SK-N-SH (cell line): Measurements from ENCODE around the gene AKT3. TPM values are rescaled to one million over a fixed set of nuclear protein-coding genes. Genes with fewer than 3 reads are reported as not detected.

Source experiments
- CTCF ChIA-PET: fragments of 300-600, 350-600 bp; formaldehyde crosslinking; extraction: SDS; loops from one replicate; lab custom pipeline; 2021; lab: Yijun Ruan, JAX
- POLR2A ChIA-PET: fragments of 350-600 bp; sonication (Branson Sonifier 250); formaldehyde crosslinking; extraction: SDS; loops from one replicate; lab custom pipeline; 2020; ENCODE audit warnings: antibody characterized with exemption, inconsistent platforms; lab: Yijun Ruan, JAX
- DNase-seq: peaks from one replicate; pipeline ENCODE4 v3.0.0; 2012
- H2AFZ ChIP-seq: fragments of 200-600 bp; sonication (generic); 2 replicates; pipeline ENCODE4 v1.8.1; 2016; ENCODE audit warnings: antibody characterized with exemption, mild to moderate bottlenecking, low read depth
- H3F3A ChIP-seq: fragments of 200-600 bp; sonication (generic); replicated peaks from 2 replicates; pipeline ENCODE3; 2016; ENCODE audit warnings: antibody characterized with exemption, mild to moderate bottlenecking; ENCODE audit not compliant: insufficient read depth
- H3K27ac ChIP-seq, 2 experiments: fragments of 200-500 bp in 1 of 2; fragments of 200-600 bp in 1 of 2; sonication (Bioruptor generic) in 1 of 2; sonication (generic), shearing (Covaris generic) in 1 of 2; 2 replicates each; pipeline versions ENCODE4 v1.5.1 to v1.6.1; 2014 to 2016; ENCODE audit warnings: low read depth in 2 of 2, inconsistent platforms in 1 of 2, low read length in 1 of 2, mild to moderate bottlenecking in 1 of 2, mixed read lengths in 1 of 2
- H3K27me3 ChIP-seq: fragments of 200-600 bp; sonication (generic), shearing (Covaris generic); 2 replicates; pipeline ENCODE4 v1.6.1; 2016; ENCODE audit warnings: mixed run types; ENCODE audit not compliant: insufficient read depth
- H3K36me3 ChIP-seq, 2 experiments: fragments of 200-500 bp in 1 of 2; fragments of 200-600 bp in 1 of 2; sonication (Bioruptor generic) in 1 of 2; sonication (generic) in 1 of 2; replicated peaks in 1 of 2; 2 replicates each; pipeline versions ENCODE3 to v1.5.1; 2014 to 2016; ENCODE audit warnings: low read length in 1 of 2, mild to moderate bottlenecking in 1 of 2; ENCODE audit not compliant: insufficient read depth in 2 of 2, control insufficient read depth in 1 of 2
- H3K4me1 ChIP-seq, 2 experiments: fragments of 200-500 bp in 1 of 2; fragments of 200-600 bp in 1 of 2; sonication (Bioruptor generic) in 1 of 2; sonication (generic), shearing (Covaris generic) in 1 of 2; 2 replicates each; pipeline versions ENCODE4 v1.5.1 to v1.6.1; 2014 to 2016; ENCODE audit warnings: low read depth in 1 of 2, low read length in 1 of 2, mixed run types in 1 of 2; ENCODE audit not compliant: insufficient read depth in 2 of 2, control insufficient read depth in 1 of 2
- H3K4me2 ChIP-seq: fragments of 200-600 bp; sonication (generic), shearing (Covaris generic); 2 replicates; pipeline ENCODE4 v1.6.1; 2017; ENCODE audit warnings: mixed run types
- H3K4me3 ChIP-seq, 2 experiments: fragments of 200-500 bp in 1 of 2; fragments of 200-600 bp in 1 of 2; sonication (Bioruptor generic) in 1 of 2; sonication (generic), shearing (Covaris generic) in 1 of 2; 2 replicates each; pipeline versions ENCODE4 v1.5.1 to v1.8.1; 2014 to 2016; ENCODE audit warnings: low read depth in 2 of 2, inconsistent platforms in 1 of 2, low read length in 1 of 2, mild to moderate bottlenecking in 1 of 2, mixed read lengths in 1 of 2, moderate library complexity in 1 of 2
- H3K79me2 ChIP-seq: fragments of 200-600 bp; sonication (generic); 2 replicates; pipeline ENCODE4 v1.8.1; 2017; ENCODE audit warnings: mild to moderate bottlenecking; ENCODE audit not compliant: insufficient read depth
- H3K9ac ChIP-seq: fragments of 200-600 bp; sonication (generic); 2 replicates; pipeline ENCODE4 v1.6.1; 2017; ENCODE audit warnings: mixed run types
- H3K9me2 ChIP-seq: fragments of 200-600 bp; sonication (generic); 2 replicates; pipeline ENCODE4 v1.6.1; 2017; ENCODE audit warnings: mixed run types
- H3K9me3 ChIP-seq: fragments of 200-600 bp; sonication (generic); 2 replicates; pipeline ENCODE4 v1.6.1; 2017; ENCODE audit warnings: mixed run types, mild to moderate bottlenecking, moderate library complexity
- H4K20me1 ChIP-seq: fragments of 200-600 bp; sonication (generic); 2 replicates; pipeline ENCODE4 v1.6.1; 2017; ENCODE audit warnings: mild to moderate bottlenecking, mixed run types; ENCODE audit not compliant: insufficient read depth
- CHD2 ChIP-seq: fragments of 150-350 bp; IDR thresholded peaks from 2 replicates; pipeline ENCODE4 v1.6.1; 2018; ENCODE audit warnings: low read length; ENCODE audit not compliant: partially characterized antibody
- EP300 ChIP-seq, 2 experiments: IDR thresholded peaks; 2 replicates each; pipeline versions ENCODE4 v1.4.0 to v1.6.1; 2012; ENCODE audit warnings: borderline replicate concordance in 1 of 2, low read depth in 1 of 2, low read length in 1 of 2
- NRF1 ChIP-seq: IDR thresholded peaks from 2 replicates; pipeline ENCODE4 v1.6.1; 2012; ENCODE audit warnings: low read depth, mild to moderate bottlenecking, low read length
- POLR2AphosphoS5 ChIP-seq: IDR thresholded peaks from 2 replicates; pipeline ENCODE4 v1.6.1; 2012; ENCODE audit warnings: low read depth, low read length
- SMC3 ChIP-seq: IDR thresholded peaks from 2 replicates; pipeline ENCODE4 v1.6.1; 2012; ENCODE audit warnings: low read depth, low read length, improper control_type of control experiment
- TCF12 ChIP-seq: IDR thresholded peaks from 2 replicates; pipeline ENCODE4 v1.4.0; 2012
- USF2 ChIP-seq: fragments of 150-350 bp; IDR thresholded peaks from 2 replicates; pipeline ENCODE4 v1.6.1; 2017; ENCODE audit warnings: antibody characterized with exemption, low read length, low read depth, borderline replicate concordance
- YY1 ChIP-seq: IDR thresholded peaks from 2 replicates; pipeline ENCODE4 v1.4.0; 2012; ENCODE audit warnings: low read depth, mild to moderate bottlenecking
- WGBS: methylation state at CpG from one replicate; pipeline ENCODE4 v1.1.6; 2017; ENCODE audit warnings: low lambda C conversion rate; 5-methylcytosine and 5-hydroxymethylcytosine counted together
- polyA plus RNA-seq, 3 experiments: library from polyadenylated mRNA; depleted of rRNA; stranded (reverse); fragments of >200 nt; gene quantifications; 2 replicates each; pipeline ENCODE4 v1.2.3, GENCODE V29; 2012

Gene AKT3
- polyA plus RNA-seq, 1 of the 3 experiments (the other 2 are of a cell fraction): 12.7 TPM

GRCh38 chr1:243490748-243491686 is 359.0 kb downstream of the AKT3 start:
- H3K27ac ChIP-seq: peak overlapping the region; percentile 27 to 73; a peak in 3 of 4 replicates
- H4K20me1 ChIP-seq: no peaks in the 10 kb centered on the region
- no peaks in the 10 kb centered on the region for H3K79me2 ChIP-seq
- DNase-seq: no peak
- peaks cover 13% of the 10 kb centered on the region for H3F3A ChIP-seq
- H3K9ac ChIP-seq: no peak overlapping the region
- WGBS: 76% methylated on average over 7 of the region's 8 CpGs
- no peaks in the 10 kb centered on the region for H3K9me2 ChIP-seq
- CTCF ChIA-PET: interaction anchor here (0.7 to 3.0 kb wide), 5 partner anchors 11 to 258 kb away, joined by 3 to 10 read pairs (median 3); no protein-coding TSS in a partner anchor
- peaks cover 7 to 31% of the 10 kb centered on the region in 2 experiments; a peak in 1 of 4 replicates for H3K4me1 ChIP-seq
- no peaks in the 10 kb centered on the region for H3K27me3 ChIP-seq
- POLR2A ChIA-PET: no interaction called here
- no peak overlapping the region for H2AFZ ChIP-seq
- TF ChIP-seq NRF1: no peak
- TF ChIP-seq EP300 (IDR thresholded peaks at IDR 0.05; ENCODE audit: borderline replicate concordance in 1 of 2, low read depth in 1 of 2, low read length in 1 of 2): 0 out of 4 replicates have a peak, but pooled peaks of 1 of the 2 experiments have one; percentile 8
- TF ChIP-seq TCF12: peak; percentile 58; the same call in 1 of the 2 replicates
- H3K9me3 ChIP-seq: no peaks in the 10 kb centered on the region
- H3K4me2 ChIP-seq: no peak overlapping the region
- no peak overlapping the region for H3K4me3 ChIP-seq
- peaks cover 3 to 6% of the 10 kb centered on the region in 2 experiments for H3K36me3 ChIP-seq

- Histone ChIP-seq H2AFZ (no peak overlapping the region), H3K4me2 (no peak overlapping the region), H3K9me2 (no peaks in the 10 kb centered on the region), H3K79me2 (no peaks in the 10 kb centered on the region), H3K27ac (peak overlapping the region in 1 of 2 experiments; percentile 73; a peak in 1 of 4 replicates), H4K20me1 (no peaks in the 10 kb centered on the region), H3K9ac (no peak overlapping the region), H3K36me3 (peaks cover 3 to 6% of the 10 kb centered on the region in 2 experiments), H3K4me3 (no peak overlapping the region), H3K9me3 (no peaks in the 10 kb centered on the region), H3K4me1 (peaks cover 7 to 24% of the 10 kb centered on the region in 2 experiments; a peak in 1 of 4 replicates), H3F3A (peaks cover 13% of the 10 kb centered on the region), H3K27me3 (no peaks in the 10 kb centered on the region)
- ChIA-PET POLR2A (no interaction called here), CTCF (no interaction called here)
- DNase-seq: no peak
- 95% methylated on average over 12 of the region's 21 CpGs for WGBS
- no peak for TF ChIP-seq POLR2AphosphoS5
- TF ChIP-seq SMC3: no peak
- TF ChIP-seq USF2: no peak
- TF ChIP-seq YY1: no peak
- TF ChIP-seq CHD2: no peak
Measured at GRCh38 chr1:243489681-243490546, 360.1 kb downstream of the AKT3 start.
